B cell (primary cell): ENCODE measurements around the gene GPR37L1. TPM values are rescaled to one million over a fixed set of nuclear protein-coding genes. Genes with fewer than 3 reads are reported as not detected.
A peak's percentile ranks its signal among the peaks of the same experiment; 100 is the strongest.

ENCODE experiments used
- ATAC-seq: fragments of 200-7000 bp; cut with Tn5 transposase; one replicate; pipeline ENCODE4 v1.10.0; 2021; ENCODE audit warnings: low read depth, mild to moderate bottlenecking, moderate number of reproducible peaks, moderate library complexity
- CTCF ChIA-PET: fragments of 350-600 bp; sonication (Branson Sonifier 250); formaldehyde crosslinking; loops from one replicate; lab custom pipeline; 2021; ENCODE audit warnings: antibody characterized with exemption, inconsistent platforms; lab: Charles Lee
- POLR2A ChIA-PET: fragments of 350-600 bp; sonication (Branson Sonifier 250); formaldehyde crosslinking; loops from one replicate; lab custom pipeline; 2021; ENCODE audit warnings: antibody characterized with exemption; lab: Charles Lee
- DNase-seq: peaks from one replicate; pipeline ENCODE4 v3.0.0; 2013
- H2AFZ ChIP-seq: 2 replicates; pipeline ENCODE4 v1.6.1; 2012; ENCODE audit warnings: mild to moderate bottlenecking, low read depth, low read length; ENCODE audit not compliant: insufficient read depth, poor library complexity, severe bottlenecking
- H3K27ac ChIP-seq, 2 donors: 1 replicate in 1 of 2; 2 replicates in 1 of 2; pipeline ENCODE4 v1.5.1; 2012 to 2013; ENCODE audit warnings: low read length in 2 of 2, mild to moderate bottlenecking in 2 of 2, moderate library complexity in 1 of 2
- H3K27me3 ChIP-seq, 4 experiments: fragments of 200-600 bp in 1 of 4; sonication (generic) in 1 of 4; replicated peaks in 1 of 4; 1 replicate in 2 of 4; 2 replicates in 2 of 4; pipeline versions ENCODE4 v1.6.1 to v1.7.0; 2013 to 2016; ENCODE audit warnings: low read length in 3 of 4, mild to moderate bottlenecking in 2 of 4, mixed read lengths in 1 of 4, moderate library complexity in 1 of 4; ENCODE audit not compliant: insufficient read depth in 4 of 4, control insufficient read depth in 3 of 4; ENCODE audit errors: control extremely low read depth in 1 of 4
- H3K36me3 ChIP-seq, 2 experiments: replicated peaks in 1 of 2; 1 replicate in 1 of 2; 2 replicates in 1 of 2; pipeline versions ENCODE4 v1.6.1 to v1.7.1; 2013; ENCODE audit warnings: low read length in 1 of 2; ENCODE audit not compliant: insufficient read depth in 2 of 2, control insufficient read depth in 1 of 2; ENCODE audit errors: control extremely low read depth in 1 of 2, extremely low read depth in 1 of 2
- H3K4me1 ChIP-seq, 2 donors: fragments of 200-600 bp in 1 of 2; sonication (generic) in 1 of 2; 1 replicate in 1 of 2; 2 replicates in 1 of 2; pipeline versions ENCODE4 v1.5.1 to v1.6.1; 2013 to 2017; ENCODE audit warnings: low read length in 2 of 2; ENCODE audit not compliant: control insufficient read depth in 2 of 2, insufficient read depth in 2 of 2
- H3K4me2 ChIP-seq: replicated peaks from 2 replicates; pipeline ENCODE3; 2012; ENCODE audit warnings: mild to moderate bottlenecking, low read depth, low read length; ENCODE audit not compliant: poor library complexity, severe bottlenecking
- H3K4me3 ChIP-seq, 5 experiments: fragments of 200-600 bp in 1 of 5; sonication (generic) in 1 of 5; 1 replicate in 3 of 5; 2 replicates in 2 of 5; pipeline versions ENCODE4 v1.5.1 to v1.7.0; 2011 to 2016; ENCODE audit warnings: low read length in 4 of 5, mild to moderate bottlenecking in 4 of 5, low read depth in 2 of 5, control low read depth in 1 of 5, moderate library complexity in 1 of 5; ENCODE audit not compliant: insufficient read depth in 1 of 5; ENCODE audit errors: control extremely low read depth in 1 of 5, extremely low read depth in 1 of 5
- H3K79me2 ChIP-seq: fragments of 200-600 bp; sonication (generic); one replicate; pipeline ENCODE4 v1.6.0; 2016; ENCODE audit warnings: low read length; ENCODE audit not compliant: control insufficient read depth, insufficient read depth
- H3K9ac ChIP-seq: fragments of 200-600 bp; sonication (generic); 2 replicates; pipeline ENCODE4 v1.6.1; 2017; ENCODE audit warnings: mild to moderate bottlenecking, low read length, moderate library complexity
- H3K9me3 ChIP-seq, 3 donors: one replicate each; pipeline versions ENCODE4 v1.6.1 to v1.7.1; 2013; ENCODE audit warnings: low read length in 2 of 3; ENCODE audit not compliant: control insufficient read depth in 2 of 3, insufficient read depth in 1 of 3; ENCODE audit errors: control extremely low read depth in 1 of 3
- H4K20me1 ChIP-seq: 2 replicates; pipeline ENCODE4 v1.6.0; 2012; ENCODE audit warnings: mild to moderate bottlenecking, low read length; ENCODE audit not compliant: insufficient read depth, control insufficient read depth, poor library complexity, severe bottlenecking
- H3K27ac Mint-ChIP-seq: one replicate; pipeline ENCODE4 v1.8.0; 2021; ENCODE audit warnings: mixed read lengths
- H3K27me3 Mint-ChIP-seq: one replicate; pipeline ENCODE4 v1.8.0; 2021; ENCODE audit warnings: mixed read lengths
- H3K4me1 Mint-ChIP-seq: one replicate; pipeline ENCODE4 v1.8.0; 2021; ENCODE audit warnings: mixed read lengths
- H3K4me3 Mint-ChIP-seq: one replicate; pipeline ENCODE4 v1.8.0; 2021; ENCODE audit warnings: mixed read lengths
- H3K9me3 Mint-ChIP-seq: one replicate; pipeline ENCODE4 v1.8.0; 2022; ENCODE audit warnings: mixed read lengths; ENCODE audit not compliant: insufficient read depth
- CTCF ChIP-seq: fragments of 200-600 bp; IDR thresholded peaks from one replicate; pipeline ENCODE4 v1.8.0; 2022; ENCODE audit warnings: antibody characterized with exemption, mild to moderate bottlenecking
- EZH2 ChIP-seq: IDR thresholded peaks from 2 replicates; pipeline ENCODE4 v1.6.1; 2012; ENCODE audit warnings: borderline replicate concordance, low read depth, mild to moderate bottlenecking, moderate library complexity, low read length; ENCODE audit not compliant: insufficient read depth, poor library complexity, severe bottlenecking
- WGBS: methylation state at CpG from one replicate; pipeline ENCODE4 v1.1.5; 2013; ENCODE audit warnings: missing lambda C conversion rate; ENCODE audit not compliant: insufficient coverage; 5-methylcytosine and 5-hydroxymethylcytosine counted together
- intact Hi-C: fragments of 100-400 bp; cut with micrococcal nuclease; formaldehyde crosslinking; loops from one replicate; pipeline ENCODE4 v1.10.0; 2022
- polyA plus RNA-seq: library from polyadenylated mRNA; depleted of rRNA; stranded (reverse); fragments of >200 nt; gene quantifications from 2 replicates; pipeline ENCODE4 v1.2.3, GENCODE V29; 2012
- total RNA-seq, 2 donors: library from RNA; stranded (reverse); fragments of 120-200 nt in 1 of 2; gene quantifications; 1 replicate in 1 of 2; 2 replicates in 1 of 2; pipeline versions ENCODE4 v1.2.3 to v1.2.4, GENCODE V29; 2013 to 2022

Gene GPR37L1
- total and polyA plus RNA-seq, 2 donors (not counting 1 experiment from before 2014, with no cell fraction given): not detected

GRCh38 chr1:202163281-202164270 lies 40.9 kb downstream of the GPR37L1 start:
- no peak for TF ChIP-seq CTCF
- TF ChIP-seq EZH2: no peak
- POLR2A ChIA-PET: interaction anchor here (0.5 kb wide), 1 partner anchor 14 kb away, joined by 7 read pairs; no protein-coding TSS in a partner anchor
- H3K9me3 Mint-ChIP-seq: no peaks in the 10 kb centered on the region
- CTCF ChIA-PET: interaction anchor here (1.0 to 1.8 kb wide), 5 partner anchors 9 to 29 kb away, joined by 3 to 10 read pairs (median 6); no protein-coding TSS in a partner anchor
- WGBS: 72% methylated on average over 6 of the region's 12 CpGs
- intact Hi-C loops: loop anchor here (2.0 to 10.0 kb wide), 7 partner anchors 21 to 801 kb away; partner anchors contain the start of genes CSRP1, CYB5R1, IPO9 and RNPEP
- H3K9me3 ChIP-seq: no peaks in the 10 kb centered on the region
- peak overlapping the region; percentile 91 for H3K4me2 ChIP-seq
- ATAC-seq (no peak), DNase-seq (peak; percentile 36)
- no peak overlapping the region for H3K9ac ChIP-seq
- H2AFZ ChIP-seq: no peak overlapping the region
- no peak overlapping the region for H3K4me3 ChIP-seq
- H3K4me3 Mint-ChIP-seq: peak overlapping the region; percentile 69
- H3K27ac ChIP-seq: no peak overlapping the region
- H3K27me3 Mint-ChIP-seq: peaks cover 6% of the 10 kb centered on the region
- no peak overlapping the region for H3K27ac Mint-ChIP-seq
- H3K79me2 ChIP-seq: peaks cover 44% of the 10 kb centered on the region
- H3K36me3 ChIP-seq: no peaks in the 10 kb centered on the region
- peaks cover 7% of the 10 kb centered on the region for H4K20me1 ChIP-seq
- H3K27me3 ChIP-seq: no peaks in the 10 kb centered on the region
- H3K4me1 ChIP-seq: peaks cover 74 to 76% of the 10 kb centered on the region in 2 donors
- peaks cover 79% of the 10 kb centered on the region for H3K4me1 Mint-ChIP-seq
